IPS-18a (cell line): ENCODE data around the gene AIF1L.
"Not testable (repeated sequence)": the region's sequence is repeated elsewhere in the genome, so short reads cannot be mapped to it uniquely, and the experiment has no call there.

Experiments used
- H3K27ac ChIP-seq: one replicate; pipeline ENCODE4 v1.5.1; 2013; ENCODE audit warnings: low read length
- H3K27me3 ChIP-seq: one replicate; pipeline ENCODE4 v1.6.1; 2013; ENCODE audit warnings: mild to moderate bottlenecking, low read length; ENCODE audit not compliant: control insufficient read depth, insufficient read depth
- H3K36me3 ChIP-seq: one replicate; pipeline ENCODE4 v1.6.1; 2013; ENCODE audit warnings: low read depth, low read length; ENCODE audit not compliant: control insufficient read depth
- H3K4me1 ChIP-seq: one replicate; pipeline ENCODE4 v1.6.1; 2013; ENCODE audit warnings: low read depth, low read length; ENCODE audit not compliant: control insufficient read depth
- H3K4me3 ChIP-seq: one replicate; pipeline ENCODE4 v1.5.1; 2013; ENCODE audit warnings: low read length
- H3K9ac ChIP-seq: one replicate; pipeline ENCODE4 v1.6.1; 2013; ENCODE audit warnings: mild to moderate bottlenecking, low read length, moderate library complexity
- H3K9me3 ChIP-seq: one replicate; pipeline ENCODE4 v1.6.1; 2013; ENCODE audit warnings: low read depth, low read length; ENCODE audit not compliant: control insufficient read depth

The AIF1L gene

DNA sequence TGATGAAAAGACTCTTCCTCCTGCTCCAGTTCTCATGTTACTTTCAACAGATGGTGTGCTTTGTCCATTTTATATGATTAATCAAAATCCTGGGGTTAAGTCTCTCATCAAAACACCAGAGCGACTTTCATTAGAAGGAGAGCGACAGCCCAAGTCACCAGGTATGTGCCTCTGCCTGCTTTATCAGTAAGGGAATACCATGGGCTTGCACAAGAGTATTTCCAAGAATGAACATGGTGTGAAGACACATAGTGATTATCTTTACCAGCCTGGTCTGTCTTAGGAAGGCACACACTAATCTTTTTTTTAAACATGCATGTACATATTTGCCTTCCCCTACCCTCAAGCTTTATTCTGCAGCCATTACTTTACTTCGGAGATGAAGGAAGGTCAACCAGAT lies 44.2 kb downstream of the AIF1L start:
- no peak overlapping the region for H3K9ac ChIP-seq
- H3K36me3 ChIP-seq, result peaks cover 79% of the 10 kb centered on the region
- H3K4me1 ChIP-seq, result no peaks in the 10 kb centered on the region
- H3K27me3 ChIP-seq, result no peaks in the 10 kb centered on the region
- H3K9me3 ChIP-seq, result no peaks in the 10 kb centered on the region
- H3K4me3 ChIP-seq, result no peak overlapping the region
- no peak overlapping the region for H3K27ac ChIP-seq

DNA sequence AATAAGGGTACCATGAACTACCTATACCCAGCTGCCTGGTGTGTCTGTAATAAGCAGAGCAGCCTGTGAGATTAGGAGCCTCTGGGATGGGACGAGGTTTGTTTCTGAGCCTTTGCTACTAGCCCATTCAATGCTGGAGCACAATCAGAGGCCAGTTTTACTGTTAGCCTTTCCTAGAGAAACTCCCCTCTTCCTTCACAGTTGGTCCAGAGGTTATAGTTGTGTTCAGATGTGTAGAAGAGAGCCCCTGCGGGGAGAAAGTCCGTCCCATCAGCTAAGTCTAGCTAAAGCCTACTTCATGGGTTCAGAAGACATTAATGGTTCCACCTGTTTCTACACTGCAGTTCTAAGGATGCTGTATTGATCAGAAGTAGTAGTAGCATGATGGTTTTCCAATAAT lies 45.8 kb downstream of the AIF1L start:
- Histone ChIP-seq H3K27ac (no peak overlapping the region), H3K4me1 (no peaks in the 10 kb centered on the region), H3K27me3 (no peaks in the 10 kb centered on the region), H3K9me3 (no peaks in the 10 kb centered on the region), H3K9ac (no peak overlapping the region), H3K36me3 (peaks cover 80% of the 10 kb centered on the region), H3K4me3 (no peak overlapping the region)

GRCh38 chr9:131144201-131144600 lies 47.9 kb downstream of the AIF1L start:
- Histone ChIP-seq H3K27me3 (no peaks in the 10 kb centered on the region), H3K27ac (no peak overlapping the region), H3K36me3 (peaks cover 89% of the 10 kb centered on the region), H3K4me1 (no peaks in the 10 kb centered on the region), H3K9ac (no peak overlapping the region), H3K9me3 (no peaks in the 10 kb centered on the region), H3K4me3 (no peak overlapping the region)

DNA sequence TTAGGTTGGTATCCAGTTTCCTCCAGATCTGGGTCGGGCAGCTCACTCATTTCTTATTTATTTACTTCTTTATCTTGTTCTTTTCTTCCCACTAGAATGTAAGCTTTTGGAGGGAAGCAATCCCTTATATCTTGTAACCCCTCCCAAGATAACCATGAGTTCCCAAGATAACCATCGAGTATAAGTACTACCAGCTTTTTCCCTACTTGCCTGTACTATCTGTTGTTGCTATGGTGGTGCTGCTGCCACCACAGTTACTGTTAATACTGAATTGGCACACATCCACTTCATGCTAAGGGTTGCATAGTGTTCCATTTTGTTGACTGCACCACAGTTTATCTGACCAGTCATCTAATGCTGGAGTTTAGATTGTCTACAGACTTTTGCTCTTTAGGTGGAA lies 48.9 kb downstream of the AIF1L start:
- Histone ChIP-seq H3K27ac (no peak overlapping the region), H3K36me3 (peaks cover 88% of the 10 kb centered on the region), H3K9ac (no peak overlapping the region), H3K9me3 (no peaks in the 10 kb centered on the region), H3K4me3 (no peak overlapping the region), H3K4me1 (no peaks in the 10 kb centered on the region), H3K27me3 (no peaks in the 10 kb centered on the region)

- no peak overlapping the region for H3K27ac ChIP-seq
- no peak overlapping the region for H3K9ac ChIP-seq
- peaks cover 87% of the 10 kb centered on the region for H3K36me3 ChIP-seq
- H3K4me1 ChIP-seq, result no peaks in the 10 kb centered on the region
- H3K27me3 ChIP-seq, result no peaks in the 10 kb centered on the region
- H3K9me3 ChIP-seq, result no peaks in the 10 kb centered on the region
- no peak overlapping the region for H3K4me3 ChIP-seq
Measured at GRCh38 chr9:131146186-131146585, 49.9 kb downstream of the AIF1L start.

DNA sequence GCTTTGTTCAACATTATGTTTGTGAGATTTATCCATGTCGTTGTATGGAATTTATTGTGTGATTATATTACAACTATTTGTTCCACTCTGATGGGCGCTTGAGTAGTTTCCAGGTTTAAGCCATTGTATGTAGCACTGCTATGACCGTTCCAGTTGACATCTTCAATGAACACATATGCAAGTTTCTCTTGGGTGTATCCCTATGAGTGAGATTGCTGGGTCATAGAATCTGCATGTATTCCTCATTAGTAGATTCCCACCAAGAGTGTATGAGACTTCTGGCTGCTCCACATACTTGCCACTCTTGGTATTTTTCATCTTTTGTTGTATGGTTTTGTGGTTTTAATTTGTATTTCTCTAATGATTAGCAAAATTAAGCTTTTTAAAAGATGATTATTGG lies 51.9 kb downstream of the AIF1L start:
- H3K9me3 ChIP-seq, result no peaks in the 10 kb centered on the region
- no peaks in the 10 kb centered on the region for H3K4me1 ChIP-seq
- H3K4me3 ChIP-seq, result no peak overlapping the region
- H3K27ac ChIP-seq, result no peak overlapping the region
- no peaks in the 10 kb centered on the region for H3K27me3 ChIP-seq
- no peak overlapping the region for H3K9ac ChIP-seq
- peaks cover 92% of the 10 kb centered on the region for H3K36me3 ChIP-seq

DNA sequence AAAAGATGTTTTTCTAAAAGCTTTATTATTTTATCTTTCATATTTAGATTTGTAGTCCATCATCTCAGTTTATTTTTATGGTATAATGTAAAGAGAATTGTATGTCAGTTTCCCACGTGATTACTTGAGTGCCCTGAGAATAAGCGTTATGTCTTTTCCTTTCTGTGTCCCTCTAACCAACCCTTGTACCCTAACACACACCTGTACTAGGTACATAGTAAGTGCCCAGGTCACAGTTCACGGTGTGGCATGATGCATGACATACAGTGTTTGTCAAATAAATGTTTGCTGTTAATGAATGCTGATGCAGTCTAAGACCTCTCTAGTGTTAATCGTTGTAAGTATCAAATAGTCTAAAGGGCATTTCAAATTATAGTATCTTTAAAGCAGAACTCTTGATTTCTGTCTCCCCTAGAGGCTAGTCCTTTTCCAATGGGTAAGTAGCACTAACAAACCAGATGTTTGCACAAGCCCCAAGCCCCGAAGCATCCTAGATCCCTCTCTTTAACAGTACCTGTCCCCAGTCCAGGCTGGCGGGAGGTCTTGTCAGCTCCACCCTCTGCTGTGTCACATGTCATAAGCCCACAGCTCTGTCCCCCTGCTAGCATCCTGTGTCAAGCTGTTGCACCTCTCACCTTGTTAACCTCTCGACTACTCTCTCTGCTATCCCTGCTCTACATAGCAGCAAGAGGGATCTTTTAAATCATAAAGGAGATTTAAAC lies 52.8 kb downstream of the AIF1L start:
- H3K36me3 ChIP-seq, result peaks cover 92% of the 10 kb centered on the region
- no peaks in the 10 kb centered on the region for H3K27me3 ChIP-seq
- no peak overlapping the region for H3K27ac ChIP-seq
- no peak overlapping the region for H3K4me3 ChIP-seq
- no peaks in the 10 kb centered on the region for H3K4me1 ChIP-seq
- no peak overlapping the region for H3K9ac ChIP-seq
- H3K9me3 ChIP-seq, result no peaks in the 10 kb centered on the region

GRCh38 chr9:131149688-131150053 lies 53.3 kb downstream of the AIF1L start:
- no peak overlapping the region for H3K27ac ChIP-seq
- H3K9me3 ChIP-seq, result no peaks in the 10 kb centered on the region
- no peak overlapping the region for H3K4me3 ChIP-seq
- peaks cover 91% of the 10 kb centered on the region for H3K36me3 ChIP-seq
- no peaks in the 10 kb centered on the region for H3K27me3 ChIP-seq
- H3K9ac ChIP-seq, result no peak overlapping the region
- H3K4me1 ChIP-seq, result no peaks in the 10 kb centered on the region

- no peaks in the 10 kb centered on the region for H3K4me1 ChIP-seq
- H3K27ac ChIP-seq, result no peak overlapping the region
- H3K9me3 ChIP-seq, result no peaks in the 10 kb centered on the region
- no peak overlapping the region for H3K9ac ChIP-seq
- no peak overlapping the region for H3K4me3 ChIP-seq
- H3K27me3 ChIP-seq, result no peaks in the 10 kb centered on the region
- H3K36me3 ChIP-seq, result peaks cover 62% of the 10 kb centered on the region
Measured at GRCh38 chr9:131153595-131153994, 57.3 kb downstream of the AIF1L start.

GRCh38 chr9:131158673-131159072 lies 62.3 kb downstream of the AIF1L start:
- not testable (repeated sequence) for H3K4me3 ChIP-seq, H3K9ac ChIP-seq, H3K9me3 ChIP-seq, H3K4me1 ChIP-seq, H3K27ac ChIP-seq, H3K27me3 ChIP-seq
- H3K36me3 ChIP-seq, result peaks cover 49% of the 10 kb centered on the region

GRCh38 chr9:131160416-131161112 lies 64.2 kb downstream of the AIF1L start:
- no peak overlapping the region for H3K9ac ChIP-seq
- no peaks in the 10 kb centered on the region for H3K27me3 ChIP-seq
- H3K36me3 ChIP-seq, result peaks cover 50% of the 10 kb centered on the region
- no peak overlapping the region for H3K27ac ChIP-seq
- no peak overlapping the region for H3K4me3 ChIP-seq
- no peaks in the 10 kb centered on the region for H3K4me1 ChIP-seq
- H3K9me3 ChIP-seq, result no peaks in the 10 kb centered on the region

DNA sequence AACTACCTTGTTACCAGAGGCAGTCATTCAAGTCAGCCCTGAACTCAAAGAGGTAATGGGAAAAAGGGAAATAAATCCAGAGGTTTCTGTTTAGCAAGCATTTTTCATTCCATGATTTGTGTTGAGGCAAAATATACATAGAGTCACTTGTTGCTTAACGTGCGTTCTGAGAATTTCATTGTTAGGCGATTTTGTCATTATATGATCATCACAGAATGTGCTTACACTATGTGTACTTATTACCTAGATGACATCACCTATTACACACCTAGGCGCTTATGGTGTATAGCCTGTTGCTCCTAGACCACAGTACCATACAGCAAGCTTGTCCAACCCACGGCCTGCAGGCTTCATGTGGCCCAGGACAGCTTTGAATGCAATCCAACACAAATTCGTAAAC lies 65.3 kb downstream of the AIF1L start:
- H3K4me3 ChIP-seq, result no peak overlapping the region
- no peak overlapping the region for H3K27ac ChIP-seq
- H3K9me3 ChIP-seq, result no peaks in the 10 kb centered on the region

More for the DNA sequence above, 65.3 kb downstream of the AIF1L start:
- H3K4me1 ChIP-seq, result no peaks in the 10 kb centered on the region
- H3K9ac ChIP-seq, result no peak overlapping the region
- H3K36me3 ChIP-seq, result peaks cover 55% of the 10 kb centered on the region
- no peaks in the 10 kb centered on the region for H3K27me3 ChIP-seq
